ENCODE data around the gene CCNA1. TPM values are rescaled to one million over a fixed set of nuclear protein-coding genes. Genes with fewer than 3 reads are reported as not detected.
A peak's percentile ranks its signal among the peaks of the same experiment; 100 is the strongest.

CCNA1 gene
- total and polyA plus RNA-seq, 10 of the 15 experiments (the other 5 are each of a cell fraction or from before 2014, with no cell fraction given): 0.38 to 6.0 (median 1.1) TPM

DNA sequence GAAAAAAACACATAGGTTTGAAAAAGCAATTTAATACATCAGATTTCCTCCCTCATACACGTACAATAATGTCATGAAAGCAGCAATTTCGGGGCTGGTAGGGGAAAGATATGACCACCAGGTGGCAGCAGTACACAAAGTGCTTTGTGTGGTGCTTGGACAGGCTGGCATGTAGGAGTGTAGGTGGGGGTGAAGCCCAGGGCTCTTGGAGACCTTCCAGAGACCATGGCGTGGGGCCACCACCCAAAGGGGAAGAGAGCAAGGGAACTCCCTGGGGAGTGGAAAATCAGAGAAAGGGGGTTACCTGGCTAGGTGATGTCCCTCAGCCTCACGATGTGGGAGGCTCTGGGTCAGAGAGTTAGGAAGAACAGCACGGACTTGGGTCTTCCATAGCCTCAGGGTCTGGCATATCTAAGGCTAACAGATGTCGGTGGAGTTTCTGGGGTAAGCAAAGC lies 11.8 kb upstream of the CCNA1 start:
- ChIA-PET RAD21 (ENCODE audit: unreplicated experiment) (interaction anchor here (0.8 to 2.5 kb wide), 11 partner anchors 14 to 562 kb away, joined by 3 to 8 read pairs (median 4); no protein-coding TSS in a partner anchor), POLR2A (no interaction called here), CTCF (interaction anchor here (0.7 to 5.5 kb wide), 20 partner anchors 10 to 648 kb away, joined by 3 to 69 read pairs (median 6); no protein-coding TSS in a partner anchor), SMC1A (ENCODE audit: uncharacterized antibody, unreplicated experiment) (interaction anchor here (0.9 to 5.5 kb wide), 13 partner anchors 18 to 562 kb away, joined by 3 to 46 read pairs (median 5); no protein-coding TSS in a partner anchor)
- no peaks in the 10 kb centered on the region for H3K9me3 ChIP-seq (replicated peaks; ENCODE audit: control insufficient read depth, insufficient read depth, low read length)
- no peaks in the 10 kb centered on the region for H3K79me2 ChIP-seq (ENCODE audit: control insufficient read depth, insufficient read depth, low read length)
- H3K4me2 ChIP-seq (ENCODE audit: control insufficient read depth, insufficient read depth): no peak overlapping the region
- no peaks in the 10 kb centered on the region for H3K36me3 ChIP-seq (ENCODE audit: control insufficient read depth in 2 of 2, insufficient read depth in 2 of 2, low read length in 1 of 2)
- H3K9ac ChIP-seq (ENCODE audit: control insufficient read depth, insufficient read depth, low read length): no peak overlapping the region
- DNase-seq (ENCODE audit: low read depth, low spot score): peak; percentile 25
- intact Hi-C loops (cut with micrococcal nuclease; ENCODE audit: unreplicated experiment): loop anchor here (1.0 to 10.0 kb wide), 4 partner anchors 74 to 562 kb away; partner anchors contain the start of gene SPART
- no peak overlapping the region for H3K27ac ChIP-seq (ENCODE audit: control insufficient read depth, insufficient read depth)
- H3K4me3 ChIP-seq: no peak overlapping the region
- H2AFZ ChIP-seq (ENCODE audit: control insufficient read depth, low read depth, low read length): no peak overlapping the region
- no peaks in the 10 kb centered on the region for H4K20me1 ChIP-seq (ENCODE audit: control insufficient read depth, insufficient read depth)
- WGBS (ENCODE audit: insufficient coverage, insufficient replicate concordance, low lambda C conversion rate, missing lambda C conversion rate): 30% methylated on average over 6 of the region's 6 CpGs
- BruUV-seq (replicated peaks): no TSS peak
- FAIRE-seq: peak; percentile 88
- no peaks in the 10 kb centered on the region for H3K27me3 ChIP-seq (replicated peaks in 1 of 2; ENCODE audit: control insufficient read depth in 2 of 2, insufficient read depth in 2 of 2, low read length in 1 of 2)
- no peaks in the 10 kb centered on the region; the same call in 1 of the 2 replicates for H3K4me1 ChIP-seq (ENCODE audit: control insufficient read depth, insufficient read depth, low read length)
- in situ Hi-C loops (cut with MboI): loop anchor here (10.0 kb wide), 1 partner anchor 564 kb away; no protein-coding TSS in a partner anchor
- peak; percentile 86 for ATAC-seq
- TF ChIP-seq ZNF207 (IDR thresholded peaks at IDR 0.05; ENCODE audit: borderline replicate concordance) (no peak), ZZZ3 (IDR thresholded peaks at IDR 0.05; ENCODE audit: control insufficient read depth, insufficient read length, low read depth) (no peak), SREBF2 (IDR thresholded peaks at IDR 0.05; ENCODE audit: low read length) (no peak), ZNF217 (IDR thresholded peaks at IDR 0.05) (no peak), TAF1 (IDR thresholded peaks at IDR 0.05; ENCODE audit: borderline replicate concordance, low read depth, low read length) (no peak), IKZF1 (conservative IDR thresholded peaks at IDR 0.05) (peak; percentile 50; the same call in 1 of the 2 replicates), SIX5 (IDR thresholded peaks at IDR 0.05; ENCODE audit: low read depth, low read length, severe bottlenecking) (no peak), BMI1 (IDR thresholded peaks at IDR 0.05; ENCODE audit: borderline replicate concordance) (no peak), ATF7 (IDR thresholded peaks at IDR 0.05; ENCODE audit: low read depth) (no peak), NFIC (IDR thresholded peaks at IDR 0.05; ENCODE audit: low read depth, low read length) (no peak), HDAC6 (IDR thresholded peaks at IDR 0.05; ENCODE audit: unreplicated experiment) (no peak), PAX8 (IDR thresholded peaks at IDR 0.05) (no peak), ZSCAN29 (IDR thresholded peaks at IDR 0.05) (no peak), CHD2 (IDR thresholded peaks at IDR 0.05; ENCODE audit: borderline replicate concordance, low read depth, low read length) (no peak), EGR1 (IDR thresholded peaks at IDR 0.05; ENCODE audit: borderline replicate concordance in 1 of 2, low read depth in 2 of 2, low read length in 2 of 2) (no peak)
- TF ChIP-seq, protein P1, sequence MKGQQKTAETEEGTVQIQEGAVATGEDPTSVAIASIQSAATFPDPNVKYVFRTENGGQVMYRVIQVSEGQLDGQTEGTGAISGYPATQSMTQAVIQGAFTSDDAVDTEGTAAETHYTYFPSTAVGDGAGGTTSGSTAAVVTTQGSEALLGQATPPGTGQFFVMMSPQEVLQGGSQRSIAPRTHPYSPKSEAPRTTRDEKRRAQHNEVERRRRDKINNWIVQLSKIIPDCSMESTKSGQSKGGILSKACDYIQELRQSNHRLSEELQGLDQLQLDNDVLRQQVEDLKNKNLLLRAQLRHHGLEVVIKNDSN (IDR thresholded peaks at IDR 0.05; ENCODE audit: borderline replicate concordance, extremely low read length, insufficient read depth, low read depth, low read length): no peak
- TF ChIP-seq, protein P2, sequence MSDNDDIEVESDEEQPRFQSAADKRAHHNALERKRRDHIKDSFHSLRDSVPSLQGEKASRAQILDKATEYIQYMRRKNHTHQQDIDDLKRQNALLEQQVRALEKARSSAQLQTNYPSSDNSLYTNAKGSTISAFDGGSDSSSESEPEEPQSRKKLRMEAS (IDR thresholded peaks at IDR 0.05; ENCODE audit: low read depth, low read length): no peak
- TF ChIP-seq, protein P3, sequence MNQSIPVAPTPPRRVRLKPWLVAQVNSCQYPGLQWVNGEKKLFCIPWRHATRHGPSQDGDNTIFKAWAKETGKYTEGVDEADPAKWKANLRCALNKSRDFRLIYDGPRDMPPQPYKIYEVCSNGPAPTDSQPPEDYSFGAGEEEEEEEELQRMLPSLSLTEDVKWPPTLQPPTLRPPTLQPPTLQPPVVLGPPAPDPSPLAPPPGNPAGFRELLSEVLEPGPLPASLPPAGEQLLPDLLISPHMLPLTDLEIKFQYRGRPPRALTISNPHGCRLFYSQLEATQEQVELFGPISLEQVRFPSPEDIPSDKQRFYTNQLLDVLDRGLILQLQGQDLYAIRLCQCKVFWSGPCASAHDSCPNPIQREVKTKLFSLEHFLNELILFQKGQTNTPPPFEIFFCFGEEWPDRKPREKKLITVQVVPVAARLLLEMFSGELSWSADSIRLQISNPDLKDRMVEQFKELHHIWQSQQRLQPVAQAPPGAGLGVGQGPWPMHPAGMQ (IDR thresholded peaks at IDR 0.05; ENCODE audit: borderline replicate concordance): no peak
- TF ChIP-seq, protein P4, sequence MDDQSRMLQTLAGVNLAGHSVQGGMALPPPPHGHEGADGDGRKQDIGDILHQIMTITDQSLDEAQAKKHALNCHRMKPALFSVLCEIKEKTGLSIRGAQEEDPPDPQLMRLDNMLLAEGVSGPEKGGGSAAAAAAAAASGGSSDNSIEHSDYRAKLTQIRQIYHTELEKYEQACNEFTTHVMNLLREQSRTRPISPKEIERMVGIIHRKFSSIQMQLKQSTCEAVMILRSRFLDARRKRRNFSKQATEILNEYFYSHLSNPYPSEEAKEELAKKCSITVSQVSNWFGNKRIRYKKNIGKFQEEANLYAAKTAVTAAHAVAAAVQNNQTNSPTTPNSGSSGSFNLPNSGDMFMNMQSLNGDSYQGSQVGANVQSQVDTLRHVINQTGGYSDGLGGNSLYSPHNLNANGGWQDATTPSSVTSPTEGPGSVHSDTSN (IDR thresholded peaks at IDR 0.05; ENCODE audit: insufficient replicate concordance, low read depth, low read length): no peak
- TF ChIP-seq, protein P5, sequence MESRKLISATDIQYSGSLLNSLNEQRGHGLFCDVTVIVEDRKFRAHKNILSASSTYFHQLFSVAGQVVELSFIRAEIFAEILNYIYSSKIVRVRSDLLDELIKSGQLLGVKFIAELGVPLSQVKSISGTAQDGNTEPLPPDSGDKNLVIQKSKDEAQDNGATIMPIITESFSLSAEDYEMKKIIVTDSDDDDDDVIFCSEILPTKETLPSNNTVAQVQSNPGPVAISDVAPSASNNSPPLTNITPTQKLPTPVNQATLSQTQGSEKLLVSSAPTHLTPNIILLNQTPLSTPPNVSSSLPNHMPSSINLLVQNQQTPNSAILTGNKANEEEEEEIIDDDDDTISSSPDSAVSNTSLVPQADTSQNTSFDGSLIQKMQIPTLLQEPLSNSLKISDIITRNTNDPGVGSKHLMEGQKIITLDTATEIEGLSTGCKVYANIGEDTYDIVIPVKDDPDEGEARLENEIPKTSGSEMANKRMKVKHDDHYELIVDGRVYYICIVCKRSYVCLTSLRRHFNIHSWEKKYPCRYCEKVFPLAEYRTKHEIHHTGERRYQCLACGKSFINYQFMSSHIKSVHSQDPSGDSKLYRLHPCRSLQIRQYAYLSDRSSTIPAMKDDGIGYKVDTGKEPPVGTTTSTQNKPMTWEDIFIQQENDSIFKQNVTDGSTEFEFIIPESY (IDR thresholded peaks at IDR 0.05): no peak

Data from GM12878 (cell line).